HS-27A (cell line): ENCODE results near the gene TOP1.
"Not testable (repeated sequence)": the region's sequence is repeated elsewhere in the genome, so short reads cannot be mapped to it uniquely, and the experiment has no call there.

ENCODE experiments used
- DNase-seq: peaks from one replicate; pipeline ENCODE4 v3.0.0-alpha.2; 2012; ENCODE audit warnings: low read depth, missing footprints

The TOP1 gene

GRCh38 chr20:41095110-41095969, 66.7 kb downstream of the TOP1 start:
- DNase-seq = no peak

GRCh38 chr20:41098703-41099250, 70.2 kb downstream of the TOP1 start:
- no peak for DNase-seq

DNA sequence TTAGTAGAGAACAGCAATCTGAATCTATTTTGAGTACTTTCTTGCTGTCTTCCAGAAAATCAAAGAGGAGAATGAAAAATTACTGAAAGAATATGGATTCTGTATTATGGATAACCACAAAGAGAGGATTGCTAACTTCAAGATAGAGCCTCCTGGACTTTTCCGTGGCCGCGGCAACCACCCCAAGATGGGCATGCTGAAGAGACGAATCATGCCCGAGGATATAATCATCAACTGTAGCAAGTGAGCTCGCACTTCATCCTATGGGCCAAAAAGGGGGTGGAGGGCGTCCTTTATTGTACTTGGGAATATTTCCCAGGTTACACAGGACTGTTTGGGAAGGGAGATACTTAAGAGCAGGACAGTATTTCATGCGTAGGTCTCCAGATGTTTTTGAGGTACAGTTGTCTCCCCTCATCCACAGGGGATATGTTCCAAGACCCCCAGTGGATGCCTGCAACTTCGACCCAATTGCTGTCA, 71.4 kb downstream of the TOP1 start:
- no peak for DNase-seq

DNA sequence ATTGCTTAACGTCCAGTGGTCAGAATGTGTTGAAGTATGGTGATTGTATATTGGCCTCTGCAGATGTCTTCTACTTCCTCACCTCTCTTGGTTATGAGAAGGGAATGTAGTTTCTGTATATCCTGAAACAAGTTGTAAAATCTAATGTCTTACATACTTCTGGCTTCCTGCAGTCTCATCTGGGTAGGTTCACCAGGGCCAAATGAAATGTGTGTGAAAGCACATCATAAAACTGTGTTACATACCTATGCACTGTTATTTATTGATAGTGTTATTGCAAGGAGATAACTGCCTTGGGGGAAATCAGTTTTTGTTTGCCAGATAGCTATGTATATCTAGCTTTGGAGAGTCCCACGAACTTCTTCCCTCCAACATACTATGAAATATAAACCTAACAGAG, 73.0 kb downstream of the TOP1 start:
- DNase-seq = no peak

DNA sequence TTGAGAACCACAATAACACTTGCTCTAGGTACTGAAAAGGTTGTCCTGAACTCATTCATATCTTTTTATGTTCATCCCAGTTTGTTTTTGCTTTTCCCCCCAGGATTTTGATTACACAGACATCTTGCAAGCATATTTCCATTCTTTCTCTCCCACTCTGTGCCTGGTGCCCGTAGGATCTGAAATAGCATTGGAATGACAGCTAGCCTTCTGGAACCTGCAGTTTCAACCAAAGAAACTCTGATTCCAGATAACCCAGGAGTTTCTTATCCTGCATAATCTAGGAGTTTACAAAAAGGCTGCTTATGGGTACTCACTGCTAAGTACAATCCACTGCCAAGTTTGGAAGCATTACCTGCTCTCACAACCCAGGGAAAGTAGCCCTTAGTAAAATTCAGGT, 79.9 kb downstream of the TOP1 start:
- no peak for DNase-seq

DNA sequence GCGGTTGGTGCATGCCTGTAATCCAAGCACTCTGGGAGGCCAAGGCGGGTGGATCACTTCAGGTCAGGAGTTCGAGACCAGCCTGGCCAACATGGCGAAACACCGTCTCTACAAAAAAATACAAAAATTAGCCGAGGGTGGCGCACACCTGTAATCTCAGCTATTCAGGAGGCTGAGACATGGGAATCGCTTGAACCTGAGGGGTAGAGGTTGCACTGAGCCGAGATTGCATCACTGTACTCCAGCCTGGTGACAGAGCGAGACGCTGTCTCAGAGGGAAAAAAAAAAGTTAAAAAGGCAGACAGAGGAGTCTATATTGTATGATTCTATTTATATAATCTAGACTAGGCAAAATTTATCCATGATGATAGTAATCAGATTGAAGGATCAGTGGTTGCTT, 81.4 kb downstream of the TOP1 start:
- no peak for DNase-seq

- no peak for DNase-seq
These were observed 82.4 kb downstream of the TOP1 start for GRCh38 chr20:41110930-41111577.

DNA sequence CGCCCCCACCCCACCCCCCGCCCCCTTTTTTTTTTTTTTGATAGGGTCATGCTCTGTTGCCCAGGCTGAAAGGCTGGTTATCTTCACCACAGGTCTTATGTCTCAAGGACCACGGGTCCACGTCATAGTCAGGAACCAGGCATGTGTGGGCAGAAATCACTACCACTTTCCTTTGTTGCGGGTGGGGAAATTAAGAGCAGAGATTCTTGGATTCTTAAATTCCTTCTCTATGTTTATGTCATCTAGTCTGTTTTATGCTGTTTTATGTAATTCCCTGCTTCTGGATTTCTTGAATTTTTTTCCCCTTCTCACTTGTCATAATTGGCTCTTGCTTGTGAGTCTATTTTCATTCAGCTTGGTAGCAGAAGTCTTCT, 82.9 kb downstream of the TOP1 start:
- no peak for DNase-seq

- no peak for DNase-seq
These were observed 87.8 kb downstream of the TOP1 start for GRCh38 chr20:41116282-41116956.

- DNase-seq = not testable (repeated sequence)
These were observed 89.5 kb downstream of the TOP1 start for GRCh38 chr20:41118159-41118558.

DNA sequence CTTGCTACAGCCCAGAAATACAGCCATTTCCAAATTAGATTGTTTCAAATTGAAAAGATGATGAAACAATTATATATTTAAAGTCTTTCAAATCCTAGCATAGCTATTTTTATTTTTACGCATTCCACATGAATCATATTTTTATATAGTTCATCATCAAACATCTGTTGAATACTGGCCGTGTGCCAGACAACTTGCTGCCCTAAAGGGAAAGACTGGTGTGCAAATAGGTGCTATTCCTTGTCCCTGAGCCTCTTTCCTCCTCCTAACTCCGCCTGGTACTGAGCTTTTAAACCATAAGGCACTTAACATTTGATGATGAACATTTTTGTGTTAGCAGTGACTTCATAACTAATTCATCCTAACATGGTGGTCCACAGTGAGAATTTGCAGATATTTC, 90.0 kb downstream of the TOP1 start:
- DNase-seq = no peak

DNA sequence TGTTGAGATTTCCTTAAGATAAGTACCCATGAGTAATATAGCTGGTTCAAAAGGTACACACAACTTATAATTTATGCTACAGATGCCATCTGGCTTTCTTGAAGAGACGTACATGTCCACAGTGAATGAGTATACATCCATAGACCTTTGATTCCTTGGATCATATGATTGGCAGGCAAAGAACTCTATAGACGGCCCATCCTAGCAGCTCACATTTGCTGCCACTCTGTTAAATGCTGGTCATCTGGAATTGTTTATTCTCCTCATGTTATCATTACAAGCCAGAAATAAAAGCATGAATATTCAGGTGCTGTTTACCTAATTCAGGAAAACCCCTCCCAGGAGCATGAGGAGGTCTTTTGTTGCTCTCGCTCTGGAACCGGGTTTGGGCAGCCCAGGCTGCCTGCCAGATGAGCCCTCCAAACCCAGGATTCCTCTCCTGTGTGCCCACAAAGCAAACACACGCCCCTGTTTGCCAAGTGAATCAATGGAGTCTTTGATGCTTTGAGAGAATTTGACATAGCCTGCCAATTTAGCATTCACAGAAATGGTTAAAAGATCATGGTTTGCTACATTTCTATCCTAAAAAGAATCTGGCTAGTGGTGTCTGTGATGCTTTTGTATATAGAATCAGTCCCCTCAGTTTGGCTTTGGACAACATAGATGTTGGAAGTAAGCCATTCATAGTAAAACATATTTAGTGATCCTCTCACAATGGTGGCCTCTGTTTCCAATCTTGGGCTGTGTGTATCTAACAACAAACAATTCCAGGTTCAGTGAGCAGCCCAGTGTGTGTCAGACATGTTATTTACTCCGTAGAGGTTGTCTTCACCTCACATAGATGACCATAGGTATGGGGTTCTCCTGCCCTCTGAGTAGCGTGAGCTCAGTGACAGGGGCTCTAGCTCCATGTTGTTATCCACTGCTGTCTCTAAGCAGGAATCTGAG, 91.3 kb downstream of the TOP1 start:
- no peak for DNase-seq

DNA sequence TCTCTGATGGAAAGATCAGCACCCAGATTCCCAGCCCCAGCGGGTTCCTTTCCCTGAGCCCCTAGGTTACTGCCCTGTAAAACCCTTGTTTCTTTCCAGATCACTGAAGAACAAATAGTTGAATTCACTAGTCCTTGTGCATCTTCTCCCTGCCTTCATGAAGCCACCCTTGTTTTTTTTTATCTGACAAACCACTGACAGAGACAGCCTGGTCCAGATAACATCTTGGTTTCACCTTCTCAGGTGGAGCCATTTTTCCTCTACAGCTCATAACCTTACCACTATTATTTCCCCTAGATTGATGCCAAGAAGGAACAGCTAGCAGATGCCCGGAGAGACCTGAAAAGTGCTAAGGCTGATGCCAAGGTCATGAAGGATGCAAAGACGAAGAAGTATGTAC, 92.8 kb downstream of the TOP1 start:
- no peak for DNase-seq

DNA sequence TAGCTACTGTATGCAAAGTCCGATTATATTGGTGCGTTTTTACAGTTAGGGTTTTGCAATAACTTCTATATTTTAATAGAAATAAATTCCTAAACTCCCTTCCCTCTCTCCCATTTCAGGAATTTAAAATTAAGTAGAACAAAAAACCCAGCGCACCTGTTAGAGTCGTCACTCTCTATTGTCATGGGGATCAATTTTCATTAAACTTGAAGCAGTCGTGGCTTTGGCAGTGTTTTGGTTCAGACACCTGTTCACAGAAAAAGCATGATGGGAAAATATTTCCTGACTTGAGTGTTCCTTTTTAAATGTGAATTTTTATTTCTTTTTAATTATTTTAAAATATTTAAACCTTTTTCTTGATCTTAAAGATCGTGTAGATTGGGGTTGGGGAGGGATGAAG, 95.0 kb downstream of the TOP1 start:
- DNase-seq = no peak

- DNase-seq = no peak
These were observed 96.0 kb downstream of the TOP1 start for GRCh38 chr20:41124451-41125094.

DNA sequence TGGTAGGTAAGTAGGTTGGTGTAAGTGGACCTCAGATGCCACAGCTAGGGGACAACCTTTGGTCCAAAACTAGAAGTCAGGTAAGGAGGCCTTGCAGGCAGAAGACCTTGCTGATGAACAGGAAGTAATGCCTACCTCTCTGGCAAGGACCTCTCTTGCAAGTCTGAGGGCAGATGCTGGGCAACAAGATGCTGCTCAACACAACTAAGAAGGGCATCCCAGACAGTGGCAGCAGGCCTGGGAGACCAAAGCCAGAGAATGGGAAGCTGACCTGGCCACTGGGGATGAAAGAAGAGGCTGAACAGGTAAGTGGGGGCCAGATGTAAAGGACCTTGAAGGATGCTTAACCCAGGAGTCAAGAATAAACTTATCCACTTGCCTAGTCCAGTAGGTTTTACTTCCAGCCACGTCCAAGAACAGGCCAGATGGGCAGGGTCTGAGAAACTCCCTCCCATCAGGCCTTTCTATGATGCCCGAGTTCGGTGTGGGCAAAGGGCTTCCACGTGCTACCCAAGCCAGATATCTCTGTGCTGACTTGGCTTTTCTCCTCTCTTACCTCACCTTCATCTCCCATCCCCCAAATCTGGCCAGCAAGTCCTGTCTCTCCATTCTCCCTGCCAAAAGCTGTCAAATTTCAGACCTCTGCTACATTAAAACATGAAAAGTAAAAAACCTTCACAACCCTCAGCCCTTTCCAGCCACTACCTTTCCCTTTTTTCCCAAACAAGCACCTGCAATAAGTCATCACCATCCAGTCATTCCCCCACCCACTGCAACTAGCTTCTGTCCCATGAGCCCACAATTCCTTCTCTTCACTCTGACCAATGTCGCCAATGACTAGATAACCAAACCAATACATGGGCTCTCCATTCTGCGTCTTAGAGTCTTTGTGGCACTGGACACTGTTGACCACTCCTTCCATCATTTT, 97.2 kb downstream of the TOP1 start:
- no peak for DNase-seq

GRCh38 chr20:41126719-41127118, 98.1 kb downstream of the TOP1 start:
- no peak for DNase-seq

DNA sequence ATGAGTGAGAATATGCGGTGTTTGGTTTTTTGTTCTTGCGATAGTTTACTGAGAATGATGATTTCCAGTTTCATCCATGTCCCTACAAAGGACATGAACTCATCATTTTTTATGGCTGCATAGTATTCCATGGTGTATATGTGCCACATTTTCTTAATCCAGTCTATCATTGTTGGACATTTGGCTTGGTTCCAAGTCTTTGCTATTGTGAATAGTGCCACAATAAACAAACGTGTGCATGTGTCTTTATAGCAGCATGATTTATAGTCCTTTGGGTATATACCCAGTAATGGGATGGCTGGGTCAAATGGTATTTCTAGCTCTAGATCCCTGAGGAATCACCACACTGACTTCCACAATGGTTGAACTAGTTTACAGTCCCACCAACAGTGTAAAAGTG, 99.7 kb downstream of the TOP1 start:
- DNase-seq = not testable (repeated sequence)

- no peak for DNase-seq
These were observed 103.2 kb downstream of the TOP1 start for GRCh38 chr20:41131594-41132387.
